Endometrial microvascular endothelial cells (primary cell): ENCODE results near the gene ANKRD39. TPM values are rescaled to one million over a fixed set of nuclear protein-coding genes. Genes with fewer than 3 reads are reported as not detected.

Experiments used
- in situ Hi-C: cut with HindIII; loops from 2 replicates; pipeline ENCODE4 v1.10.0; 2017; ENCODE audit warnings: low sequenced_read_pairs, low pct_unique_long_range_greater_than_20kb; ENCODE audit errors: inconsistent ontology term
- total RNA-seq: library from RNA; depleted of rRNA; stranded (reverse); fragments of >200 nt; gene quantifications from one replicate; pipeline ENCODE4 v1.2.3, GENCODE V29; 2015; ENCODE audit errors: inconsistent ontology term

ANKRD39 gene, protein sequence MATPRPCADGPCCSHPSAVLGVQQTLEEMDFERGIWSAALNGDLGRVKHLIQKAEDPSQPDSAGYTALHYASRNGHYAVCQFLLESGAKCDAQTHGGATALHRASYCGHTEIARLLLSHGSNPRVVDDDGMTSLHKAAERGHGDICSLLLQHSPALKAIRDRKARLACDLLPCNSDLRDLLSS
- 13.3 TPM for total RNA-seq

DNA sequence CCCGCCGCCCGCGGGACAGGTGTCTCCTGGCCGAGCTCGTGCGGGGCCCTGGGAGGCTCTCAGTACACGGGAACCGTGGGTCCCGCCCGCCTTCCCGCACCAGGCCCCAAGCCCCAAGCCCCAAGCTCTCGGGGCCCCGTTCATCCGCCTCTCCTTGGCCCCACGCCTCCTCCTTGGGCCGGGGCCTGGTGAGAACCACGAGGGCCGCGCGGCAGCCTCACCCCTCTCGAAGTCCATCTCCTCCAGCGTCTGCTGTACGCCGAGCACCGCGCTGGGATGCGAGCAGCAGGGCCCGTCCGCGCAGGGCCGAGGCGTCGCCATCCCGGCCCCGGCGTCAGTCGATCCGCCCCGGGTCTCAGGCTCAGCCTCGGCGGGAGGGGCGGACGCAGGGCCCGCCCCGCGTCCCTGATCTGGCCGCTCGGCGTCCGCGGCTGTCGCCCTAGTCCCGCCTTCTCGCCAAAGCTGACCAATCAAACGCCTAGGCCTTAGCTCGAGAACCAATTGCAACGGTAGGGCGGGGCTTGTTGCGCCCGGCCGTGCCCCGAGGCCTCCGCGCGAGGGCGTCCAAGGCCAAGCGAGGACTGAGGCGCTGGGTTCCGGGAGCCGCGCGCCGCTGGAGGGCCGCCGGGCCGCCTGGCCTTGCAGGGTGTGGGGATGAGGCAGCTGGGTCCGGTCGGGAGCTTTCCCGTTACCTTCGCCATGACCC lies at the start of gene ANKRD39:
ANKRD39 (minus strand) TSS at position 350 of the 706 bp plus-strand sequence; CDS start at position 321, 29 bp downstream.
- in situ Hi-C loops: no loop called here

DNA sequence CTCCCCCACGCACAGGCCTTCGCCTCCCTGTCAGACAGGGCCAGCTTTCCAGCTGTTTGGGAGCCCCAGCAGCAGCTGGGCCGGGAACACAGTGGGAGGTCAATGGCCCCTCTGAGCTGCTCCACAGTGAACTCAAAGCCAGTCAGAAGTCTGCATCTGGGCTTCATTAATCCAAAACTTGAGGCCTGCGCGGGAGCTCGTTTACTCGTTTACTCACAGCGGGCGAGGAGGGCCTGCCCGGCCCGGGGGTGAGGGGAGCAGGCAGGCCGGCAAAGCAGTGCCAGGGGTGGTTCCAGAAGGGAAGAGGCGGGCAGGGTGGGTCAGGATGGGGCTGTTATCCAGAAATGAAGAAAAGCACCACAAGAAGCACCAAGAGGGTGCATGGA lies 48.9 kb upstream of the ANKRD39 start:
- in situ Hi-C loops: no loop called here

DNA sequence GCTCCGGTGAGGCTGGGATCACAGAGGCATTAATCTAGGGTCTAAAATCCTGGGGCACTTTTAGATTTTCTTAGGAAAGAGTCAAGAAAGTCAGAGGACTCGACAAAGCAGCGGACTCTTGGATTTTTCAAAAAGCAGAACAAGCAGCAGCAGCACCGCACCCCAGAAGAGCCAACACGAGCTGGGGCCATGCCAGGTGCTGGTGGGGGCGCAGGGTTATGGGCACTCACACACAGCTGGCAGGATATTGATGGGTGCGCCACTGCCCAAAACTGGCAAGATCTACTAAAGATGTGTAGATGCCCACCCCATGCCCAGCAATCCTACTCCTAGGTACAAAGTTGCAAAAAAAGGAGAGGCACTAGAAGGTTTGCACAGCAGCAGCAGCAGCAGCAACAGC lies 46.0 kb upstream of the ANKRD39 start:
- in situ Hi-C loops: no loop called here

DNA sequence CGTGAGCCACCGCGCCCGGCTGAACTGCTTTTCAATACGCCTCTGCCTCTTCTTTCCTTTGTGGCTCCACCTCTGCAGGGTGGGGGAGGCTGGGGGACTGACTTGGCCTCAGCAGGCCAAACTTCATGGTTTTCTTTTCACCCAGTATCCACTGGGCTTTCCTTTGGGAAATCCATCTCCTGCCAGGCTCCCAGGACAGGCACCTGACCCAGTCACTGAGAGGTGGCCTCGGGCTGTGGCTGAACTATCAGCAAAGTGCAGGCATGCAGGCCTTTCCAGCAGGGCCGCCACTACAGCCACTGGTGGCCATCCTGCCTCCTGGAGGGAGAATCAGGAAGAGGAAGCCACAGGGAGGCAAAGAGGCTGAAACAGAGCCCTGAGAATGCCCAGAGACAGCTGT lies 45.5 kb upstream of the ANKRD39 start:
- in situ Hi-C loops: no loop called here

DNA sequence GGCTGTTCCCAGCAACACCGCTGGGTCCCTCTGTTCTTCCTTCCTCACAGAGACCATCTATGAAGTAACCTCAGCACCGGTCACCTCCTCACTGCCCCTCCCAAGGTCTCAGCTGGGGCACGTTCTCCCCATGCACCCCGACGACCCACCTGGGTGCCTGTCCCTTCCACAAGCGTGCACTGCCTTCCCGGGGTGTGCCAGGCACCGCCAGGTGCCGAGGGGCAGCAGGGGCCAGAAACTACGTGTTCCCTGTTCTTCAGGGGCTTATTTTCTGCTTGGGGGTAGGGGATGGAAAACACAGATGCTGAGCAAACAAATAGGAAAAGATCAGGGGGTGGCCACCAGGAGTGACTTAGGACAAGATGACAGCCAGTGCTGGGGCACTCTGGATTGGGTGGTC lies 42.4 kb upstream of the ANKRD39 start:
- in situ Hi-C loops: no loop called here

DNA sequence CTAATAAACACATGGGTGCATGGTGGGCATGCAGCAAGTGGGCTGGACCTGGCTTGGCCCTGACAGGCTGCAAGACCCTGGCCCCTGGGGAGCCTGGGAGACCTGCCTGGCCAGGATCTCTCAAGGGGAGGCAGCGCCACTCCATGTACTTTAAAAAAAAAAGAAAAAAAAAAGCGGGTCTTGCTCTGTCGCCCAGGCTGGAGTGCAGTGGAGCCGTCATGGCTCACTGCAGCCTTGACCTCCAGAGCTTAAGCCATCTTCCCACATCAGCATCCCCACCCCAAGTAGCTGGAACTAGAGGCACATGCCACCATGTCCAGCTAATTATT lies 41.6 kb upstream of the ANKRD39 start:
- in situ Hi-C loops: no loop called here

DNA sequence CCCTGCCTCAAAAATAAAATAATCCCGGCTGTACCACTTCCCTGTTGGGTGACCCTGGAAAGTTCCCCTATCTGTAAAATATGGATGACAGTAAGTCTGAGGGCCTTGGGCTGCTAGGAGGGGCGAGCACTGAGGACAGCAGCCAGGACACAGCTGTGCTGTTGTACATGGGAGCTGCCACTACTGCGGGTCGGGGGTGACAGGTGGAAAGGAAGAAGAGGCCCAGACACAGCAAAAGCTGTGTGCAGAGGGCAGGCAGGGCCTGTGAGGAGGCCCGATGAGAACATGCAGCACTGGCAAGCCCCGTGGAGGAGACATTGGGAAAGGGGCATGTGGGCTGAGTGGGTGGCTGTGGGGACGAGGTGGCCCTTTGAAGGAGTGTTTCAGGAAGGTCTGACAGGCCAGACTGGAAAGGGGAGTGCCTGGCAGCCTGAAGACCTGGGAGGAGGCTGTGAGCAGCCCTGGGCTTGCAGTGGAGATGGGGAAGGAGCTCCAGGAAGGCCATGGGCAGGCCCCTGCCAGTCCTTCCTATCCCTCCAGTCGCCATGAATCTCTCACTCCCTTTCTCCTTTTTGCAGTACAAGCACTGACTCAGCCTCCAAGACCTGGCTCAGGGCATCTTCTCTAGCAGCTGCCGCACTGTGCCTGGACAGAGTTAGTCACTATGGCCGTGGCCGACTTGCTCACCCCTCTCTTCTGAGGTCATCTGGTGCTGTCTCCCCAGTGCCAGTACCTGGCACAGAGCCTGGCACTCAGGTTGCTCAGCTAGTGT lies 41.0 kb upstream of the ANKRD39 start:
- in situ Hi-C loops: no loop called here

DNA sequence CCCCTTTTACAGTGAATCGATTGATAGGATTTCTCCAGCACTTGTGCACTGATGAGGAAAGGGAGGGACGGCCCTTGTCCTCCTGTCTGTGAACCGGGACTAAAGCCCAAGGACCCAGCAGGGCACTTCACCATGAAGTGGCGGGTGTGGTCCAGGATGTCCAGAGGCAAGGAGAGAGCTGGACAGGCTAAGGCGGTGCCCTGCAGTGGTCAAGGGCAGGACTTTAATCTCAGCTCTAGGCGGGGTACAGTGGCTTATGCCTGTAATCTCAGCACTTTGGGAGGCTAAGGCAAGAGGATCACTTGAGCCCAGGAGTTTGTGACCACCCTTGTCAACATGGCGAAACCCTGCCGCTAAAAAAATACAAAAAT lies 40.3 kb upstream of the ANKRD39 start:
- in situ Hi-C loops: no loop called here

DNA sequence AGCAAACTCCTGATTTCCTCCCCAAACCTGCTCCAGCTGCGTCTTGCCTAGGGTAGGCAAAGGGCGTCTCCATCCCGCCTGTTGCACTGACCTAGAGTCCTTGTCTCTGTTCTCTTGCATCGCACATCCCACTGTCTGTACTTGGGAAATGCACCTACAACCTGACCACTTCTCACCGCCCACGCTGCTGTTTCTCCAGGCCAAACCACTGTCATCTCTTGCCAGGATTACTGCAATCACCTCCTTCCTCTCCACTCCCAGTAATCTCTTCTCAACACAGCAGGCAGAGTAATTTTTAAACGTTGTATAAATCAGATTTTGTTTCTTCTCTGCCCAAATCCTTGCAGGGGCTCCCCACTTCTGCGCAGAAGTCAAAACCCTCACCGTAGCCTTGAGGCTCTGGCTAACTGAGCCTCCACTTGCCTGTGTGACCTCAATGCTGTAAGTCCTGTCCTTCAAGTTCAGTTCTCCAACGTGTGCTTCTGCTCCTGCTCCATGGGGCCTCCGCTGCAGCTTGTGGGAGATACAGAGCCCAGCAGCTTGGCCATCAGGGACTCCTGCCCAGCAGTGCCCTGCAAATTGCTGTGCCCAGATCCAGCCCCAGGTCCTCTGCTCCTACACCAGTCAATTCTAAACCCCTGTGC lies 39.8 kb upstream of the ANKRD39 start:
- in situ Hi-C loops: no loop called here

DNA sequence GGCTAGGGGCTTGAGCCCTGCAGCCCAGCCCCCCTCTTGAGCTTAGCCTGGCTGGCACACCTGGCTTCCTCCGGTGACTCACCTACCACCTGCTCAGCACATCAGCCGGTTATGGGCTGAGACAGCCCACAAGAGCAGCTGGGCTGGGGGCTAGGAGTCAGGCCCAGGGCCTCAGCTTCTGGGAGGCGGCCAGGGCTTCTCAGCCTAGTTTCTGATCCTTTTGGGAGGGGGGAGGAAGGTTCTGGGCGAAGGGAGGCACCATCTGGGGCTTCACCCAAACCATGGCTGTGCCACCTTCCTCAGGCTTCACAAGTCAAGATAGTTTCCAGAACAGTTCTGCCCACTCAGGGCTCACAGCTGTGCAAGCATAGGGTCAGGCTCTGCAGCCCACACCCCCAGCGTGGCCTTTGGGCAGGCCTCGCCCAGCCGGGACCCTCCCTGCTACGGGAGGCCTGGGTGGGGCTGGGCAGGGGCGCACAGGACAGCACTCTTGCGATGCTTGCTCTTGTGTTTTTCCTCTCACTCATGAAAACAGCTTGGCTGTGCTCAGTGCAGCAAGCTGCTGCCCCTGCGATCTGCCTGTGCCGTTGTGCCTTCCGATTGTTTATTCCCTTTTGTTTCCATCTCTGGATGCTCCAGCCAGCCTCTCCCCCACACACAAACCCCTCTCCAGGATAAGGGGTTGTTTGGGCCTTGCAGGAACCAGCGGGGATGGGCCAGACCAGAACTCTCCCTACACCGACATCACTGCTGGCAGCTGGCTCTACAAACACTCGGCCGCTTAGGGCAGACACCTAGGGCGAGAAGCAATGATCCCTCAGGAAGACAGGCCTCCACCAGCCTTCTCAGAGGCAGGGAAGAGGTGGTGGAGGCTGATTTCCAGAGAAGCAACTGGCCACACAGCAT lies 38.2 kb upstream of the ANKRD39 start:
- in situ Hi-C loops: no loop called here

DNA sequence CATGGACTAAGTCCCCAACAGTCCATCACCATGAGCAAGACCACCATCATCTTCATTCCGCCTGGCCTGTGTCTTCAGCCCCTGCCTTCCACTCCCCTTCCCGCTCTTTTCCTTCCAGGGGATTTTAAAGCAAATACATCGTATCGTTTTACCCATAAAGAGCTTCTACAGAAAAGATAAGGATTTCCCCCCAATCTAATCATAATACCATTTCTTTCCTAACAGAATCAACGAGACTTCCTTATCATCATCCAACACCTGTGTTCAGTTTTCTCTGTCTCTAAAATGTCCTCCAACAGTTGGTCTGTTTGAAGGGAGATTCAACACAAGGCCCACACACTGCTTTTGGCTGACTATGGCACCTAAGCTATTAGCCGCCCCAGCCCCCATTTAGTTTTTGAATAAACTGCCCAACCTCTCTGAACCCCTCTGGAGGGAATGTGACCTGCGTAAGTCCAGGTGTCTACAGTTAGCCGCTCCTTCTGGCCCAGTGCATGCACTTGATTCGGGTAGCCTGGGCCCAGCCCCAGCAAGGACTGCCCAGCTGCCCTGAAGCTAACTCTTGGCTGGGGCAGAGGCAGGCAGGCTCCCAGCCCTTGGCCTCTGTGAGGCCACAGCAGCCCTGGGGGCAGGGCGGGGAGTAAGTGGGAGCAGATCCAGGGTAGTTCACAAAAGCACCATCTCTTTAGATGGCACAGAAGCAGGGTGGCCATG lies 37.4 kb upstream of the ANKRD39 start:
- in situ Hi-C loops: no loop called here

DNA sequence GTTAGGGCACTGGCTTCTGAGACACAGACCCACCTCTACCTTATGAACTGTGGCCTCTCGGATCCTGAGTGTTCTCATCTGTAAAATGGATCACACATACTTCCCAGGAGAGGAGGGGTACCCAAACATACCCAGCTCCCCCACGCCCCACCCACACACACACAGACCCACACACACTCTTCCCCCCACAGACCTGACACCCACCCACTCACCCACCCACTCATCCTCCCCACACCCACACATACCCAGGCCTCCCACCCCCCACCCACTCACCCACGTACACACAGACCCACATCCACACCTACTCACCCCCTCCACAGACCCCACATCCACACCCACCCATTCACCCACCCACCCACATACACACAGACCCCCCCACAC lies 36.3 kb upstream of the ANKRD39 start:
- in situ Hi-C loops: no loop called here

DNA sequence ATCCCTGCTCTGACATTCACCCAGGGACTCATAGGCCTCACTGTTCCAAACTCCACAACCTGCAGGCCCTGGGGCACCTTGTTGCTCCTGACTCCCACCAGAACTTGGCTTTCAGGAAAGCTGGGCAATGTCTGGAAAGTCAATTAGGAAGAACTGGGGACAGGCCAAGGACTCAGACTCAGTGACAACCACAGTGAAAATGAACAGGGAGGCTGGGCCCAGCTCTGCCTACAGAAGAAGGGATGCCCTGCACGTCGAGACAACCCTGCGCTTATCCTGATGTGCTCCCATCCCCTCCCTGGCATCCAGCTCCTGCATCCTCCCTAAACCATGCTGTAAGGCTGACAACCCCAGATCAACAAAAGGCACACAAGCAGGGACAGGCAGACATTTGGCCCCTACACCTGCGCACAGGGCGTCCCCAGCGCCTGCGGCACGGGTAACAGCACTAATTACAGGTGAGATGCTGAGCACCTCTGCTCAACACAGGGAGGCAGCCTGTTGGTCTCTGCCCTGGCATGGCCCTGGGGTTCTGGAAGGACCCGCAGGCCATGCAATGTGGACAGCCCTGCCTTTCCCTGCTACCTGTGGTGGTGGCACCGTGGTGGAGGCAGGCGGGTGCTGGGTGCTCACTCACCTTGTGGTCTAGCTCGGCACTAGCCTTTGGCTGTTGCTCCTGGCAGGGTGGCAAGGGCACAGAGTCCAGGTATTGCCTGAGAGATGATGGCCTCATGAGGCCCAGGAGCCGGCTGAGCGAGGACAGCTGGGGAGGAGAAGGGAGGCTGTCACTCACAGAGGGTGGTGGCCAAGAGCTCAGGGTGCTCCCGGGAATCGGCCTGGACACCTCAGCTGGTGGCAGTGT lies 35.7 kb upstream of the ANKRD39 start:
- in situ Hi-C loops: no loop called here

DNA sequence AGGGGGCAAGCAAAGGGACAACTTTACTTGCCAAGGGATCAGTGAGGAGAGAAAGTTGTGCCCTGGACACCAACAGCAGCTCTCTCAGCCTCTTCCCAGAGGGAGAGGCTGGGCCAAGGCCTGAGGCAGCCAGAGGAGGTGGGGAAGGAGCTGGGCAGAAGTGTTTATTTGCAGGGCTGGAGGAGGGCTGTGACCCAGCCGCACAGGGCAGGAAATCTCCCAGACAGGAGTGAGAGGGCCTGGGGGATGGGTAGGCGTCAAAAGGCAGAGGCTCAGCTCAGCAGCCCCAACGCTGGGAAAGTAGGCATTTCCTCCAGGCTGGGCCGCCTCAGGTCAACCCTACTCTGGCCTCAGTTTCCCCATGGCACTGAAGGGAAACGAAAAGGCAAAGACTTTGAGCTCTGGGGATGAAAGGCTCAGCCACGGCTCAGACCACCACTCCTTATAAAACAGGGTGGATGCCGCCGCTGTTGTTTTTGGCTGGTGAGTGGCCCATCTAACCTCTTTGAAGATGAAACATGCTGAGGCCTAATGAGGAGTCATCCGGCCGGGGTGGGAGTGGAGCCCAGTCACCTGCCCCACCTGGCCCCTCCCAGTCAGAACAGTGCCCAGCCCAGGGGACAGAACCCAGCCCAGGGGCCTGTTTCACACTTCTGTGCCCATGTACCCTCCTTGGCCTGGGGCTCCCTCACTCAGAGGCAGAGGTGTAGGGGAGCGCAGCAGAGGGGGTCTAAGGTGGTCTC lies 33.9 kb upstream of the ANKRD39 start:
- in situ Hi-C loops: no loop called here

DNA sequence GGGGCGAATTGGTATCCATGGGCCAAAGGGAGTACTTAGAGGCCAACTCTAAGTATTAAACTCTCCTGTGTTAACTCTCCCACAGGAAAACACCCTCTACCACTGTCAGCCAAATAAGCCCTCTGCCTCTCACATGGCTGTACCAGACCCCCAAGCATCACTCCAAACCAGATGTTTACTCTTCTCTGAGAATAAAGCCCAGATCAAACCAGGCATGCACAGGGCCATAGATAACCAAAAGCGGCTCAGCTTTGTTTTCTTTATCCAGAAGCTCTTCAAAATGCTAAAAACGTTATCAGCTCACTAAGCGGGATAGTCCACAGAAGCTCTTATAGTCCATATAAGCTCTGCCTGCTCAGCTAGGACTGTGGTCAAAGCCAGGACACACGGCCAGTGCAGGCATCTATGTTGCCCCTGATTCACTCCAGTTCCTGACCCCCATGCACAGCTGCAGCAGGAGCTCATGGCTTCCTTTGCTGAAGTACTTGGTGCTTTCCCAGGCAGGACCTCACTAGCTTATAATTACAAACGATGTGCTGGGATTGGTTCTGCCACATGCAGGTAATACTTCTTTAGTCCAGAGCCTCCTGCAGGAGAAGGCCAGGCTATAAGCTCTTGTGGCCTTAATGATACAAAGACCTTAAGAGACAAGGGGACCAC lies 33.0 kb upstream of the ANKRD39 start:
- in situ Hi-C loops: no loop called here

DNA sequence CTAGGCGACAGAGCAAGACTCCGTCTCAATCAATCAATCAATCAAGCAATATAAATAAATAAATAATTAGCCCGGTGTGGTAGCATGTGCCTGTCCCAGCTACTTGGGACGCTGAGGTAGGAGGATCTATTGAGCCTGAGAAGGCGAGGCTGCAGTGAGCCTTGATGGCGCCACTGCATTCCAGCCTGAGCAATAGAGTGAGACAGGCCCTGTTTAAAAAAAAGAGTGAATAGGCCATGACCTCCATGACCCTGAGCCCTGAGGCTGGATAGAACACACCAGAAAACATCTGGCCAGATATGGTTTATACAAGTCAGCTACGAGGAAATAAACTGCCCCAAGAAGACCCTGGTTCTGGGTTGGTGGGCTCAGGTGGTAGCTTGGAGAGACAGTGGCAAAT lies 32.4 kb upstream of the ANKRD39 start:
- in situ Hi-C loops: no loop called here
